Thymus (tissue), 11 donors: ENCODE measurements around the gene CYB5R2. TPM values are rescaled to one million over a fixed set of nuclear protein-coding genes. Genes with fewer than 3 reads are reported as not detected.
"Not testable (repeated sequence)": the region's sequence is repeated elsewhere in the genome, so short reads cannot be mapped to it uniquely, and the experiment has no call there.

Experiments used
- DNase-seq, 9 donors: peaks; one replicate each; pipeline ENCODE4 v3.0.0-alpha.2; 2013; ENCODE audit warnings: low spot score in 9 of 9, low read depth in 6 of 9, missing footprints in 1 of 9
- H3K27ac ChIP-seq, 2 donors: one replicate each; pipeline ENCODE4 v1.5.1; 2013; ENCODE audit warnings: control low read depth in 1 of 2, low read depth in 1 of 2, low read length in 1 of 2, mild to moderate bottlenecking in 1 of 2, moderate library complexity in 1 of 2
- H3K27me3 ChIP-seq, 2 donors: one replicate each; pipeline ENCODE4 v1.5.1; 2013; ENCODE audit warnings: low read length in 1 of 2; ENCODE audit not compliant: control insufficient read depth in 2 of 2, insufficient read depth in 1 of 2
- H3K36me3 ChIP-seq, 2 donors: one replicate each; pipeline ENCODE4 v1.5.1; 2013; ENCODE audit warnings: low read length in 1 of 2, mild to moderate bottlenecking in 1 of 2, moderate library complexity in 1 of 2; ENCODE audit not compliant: control insufficient read depth in 2 of 2, insufficient read depth in 2 of 2
- H3K4me1 ChIP-seq, 2 donors: one replicate each; pipeline ENCODE4 v1.5.1; 2013; ENCODE audit warnings: low read length in 2 of 2; ENCODE audit not compliant: control insufficient read depth in 2 of 2, insufficient read depth in 2 of 2
- H3K4me3 ChIP-seq, 2 donors: one replicate each; pipeline ENCODE4 v1.5.1; 2013; ENCODE audit warnings: low read length in 2 of 2, control low read depth in 1 of 2, mild to moderate bottlenecking in 1 of 2
- H3K9me3 ChIP-seq, 2 donors: one replicate each; pipeline ENCODE4 v1.5.1; 2013; ENCODE audit warnings: low read length in 1 of 2, mild to moderate bottlenecking in 1 of 2; ENCODE audit not compliant: control insufficient read depth in 2 of 2, insufficient read depth in 1 of 2
- WGBS: extraction: QIAGEN DNeasy Blood & Tissue Kit; methylation state at CpG from one replicate; pipeline ENCODE4 v1.1.7; 2013; 5-methylcytosine and 5-hydroxymethylcytosine counted together
- polyA plus RNA-seq: library from polyadenylated mRNA; stranded (reverse); fragments of 200-250 nt; gene quantifications from one replicate; pipeline ENCODE4 v1.2.3, GENCODE V29; 2013
- total RNA-seq: library from RNA; stranded (reverse); fragments of 120-200 nt; gene quantifications from one replicate; pipeline ENCODE4 v1.2.4, GENCODE V29; 2013
- donor health status: healthy.

CYB5R2 gene
- total and polyA plus RNA-seq, 2 donors: 0.85 to 7.4 TPM

- Histone ChIP-seq H3K4me3 (no peak overlapping the region), H3K27me3 (no peaks in the 10 kb centered on the region), H3K36me3 (no peaks in the 10 kb centered on the region), H3K27ac (no peak overlapping the region), H3K4me1 (no peaks in the 10 kb centered on the region), H3K9me3 (no peaks in the 10 kb centered on the region)
- DNase-seq: no peak
- WGBS: 93% methylated on average over 6 of the region's 6 CpGs
Observed at GRCh38 chr11:7664867-7665266, 8.4 kb downstream of the CYB5R2 start.

- H3K27ac ChIP-seq, H3K9me3 ChIP-seq, H3K27me3 ChIP-seq, H3K4me1 ChIP-seq, H3K36me3 ChIP-seq, H3K4me3 ChIP-seq, DNase-seq: not testable (repeated sequence)
- 89% methylated on average over 14 of the region's 16 CpGs for WGBS
Observed at GRCh38 chr11:7663531-7663930, 9.8 kb downstream of the CYB5R2 start.

GRCh38 chr11:7657306-7658025 lies 15.8 kb downstream of the CYB5R2 start:
- WGBS: 65% methylated on average over 15 of the region's 15 CpGs
- H3K4me3 ChIP-seq: no peak overlapping the region
- no peaks in the 10 kb centered on the region for H3K27me3 ChIP-seq
- no peaks in the 10 kb centered on the region for H3K4me1 ChIP-seq
- no peak overlapping the region for H3K27ac ChIP-seq
- H3K9me3 ChIP-seq: no peaks in the 10 kb centered on the region
- DNase-seq: peak in 1 of 9 donors; percentile 12
- no peaks in the 10 kb centered on the region for H3K36me3 ChIP-seq

- H3K9me3 ChIP-seq: no peaks in the 10 kb centered on the region
- WGBS: 94% methylated on average over 11 of the region's 11 CpGs
- H3K27me3 ChIP-seq: no peaks in the 10 kb centered on the region
- no peaks in the 10 kb centered on the region for H3K4me1 ChIP-seq
- H3K36me3 ChIP-seq: no peaks in the 10 kb centered on the region
- no peak for DNase-seq
- H3K4me3 ChIP-seq: no peak overlapping the region
- H3K27ac ChIP-seq: no peak overlapping the region
Observed at GRCh38 chr11:7656704-7657103, 16.6 kb downstream of the CYB5R2 start.

GRCh38 chr11:7655253-7656217 lies 17.8 kb downstream of the CYB5R2 start:
- Histone ChIP-seq H3K4me3 (no peak overlapping the region), H3K9me3 (no peaks in the 10 kb centered on the region), H3K36me3 (no peaks in the 10 kb centered on the region), H3K27ac (no peak overlapping the region), H3K4me1 (no peaks in the 10 kb centered on the region), H3K27me3 (no peaks in the 10 kb centered on the region)
- DNase-seq: no peak
- WGBS: 94% methylated on average over 14 of the region's 14 CpGs

- DNase-seq: no peak
- no peak overlapping the region for H3K27ac ChIP-seq
- H3K36me3 ChIP-seq: no peaks in the 10 kb centered on the region
- no peaks in the 10 kb centered on the region for H3K9me3 ChIP-seq
- H3K27me3 ChIP-seq: no peaks in the 10 kb centered on the region
- WGBS: 96% methylated on average over 4 of the region's 4 CpGs
- no peak overlapping the region for H3K4me3 ChIP-seq
- no peaks in the 10 kb centered on the region for H3K4me1 ChIP-seq
Observed at GRCh38 chr11:7654195-7654705, 19.1 kb downstream of the CYB5R2 start.

GRCh38 chr11:7651700-7652099 lies 21.6 kb downstream of the CYB5R2 start:
- Histone ChIP-seq H3K27me3 (no peaks in the 10 kb centered on the region), H3K27ac (no peak overlapping the region)
- 95% methylated on average over 9 of the region's 9 CpGs for WGBS

GRCh38 chr11:7651140-7651551 lies 22.2 kb downstream of the CYB5R2 start:
- Histone ChIP-seq H3K36me3 (no peaks in the 10 kb centered on the region), H3K27ac (no peak overlapping the region), H3K27me3 (no peaks in the 10 kb centered on the region), H3K4me1 (no peaks in the 10 kb centered on the region), H3K9me3 (no peaks in the 10 kb centered on the region), H3K4me3 (no peak overlapping the region)
- WGBS: 18% methylated on average over 5 of the region's 5 CpGs
- no peak for DNase-seq

More at GRCh38 chr11:7651700-7652099, 21.6 kb downstream of the CYB5R2 start:
- DNase-seq: no peak
- no peaks in the 10 kb centered on the region for H3K9me3 ChIP-seq
- H3K4me3 ChIP-seq: no peak overlapping the region
- H3K4me1 ChIP-seq: no peaks in the 10 kb centered on the region
- H3K36me3 ChIP-seq: no peaks in the 10 kb centered on the region

GRCh38 chr11:7648264-7648663 lies 25.0 kb downstream of the CYB5R2 start:
- Histone ChIP-seq H3K4me1 (no peaks in the 10 kb centered on the region), H3K27ac (no peak overlapping the region), H3K4me3 (no peak overlapping the region), H3K9me3 (no peaks in the 10 kb centered on the region), H3K27me3 (no peaks in the 10 kb centered on the region), H3K36me3 (no peaks in the 10 kb centered on the region)
- DNase-seq: no peak
- 94% methylated on average over 3 of the region's 3 CpGs for WGBS
